Calu3 (cell line): ENCODE data around the gene C5orf58. TPM values are rescaled to one million over a fixed set of nuclear protein-coding genes. Genes with fewer than 3 reads are reported as not detected.
"Not testable (repeated sequence)": the region's sequence is repeated elsewhere in the genome, so short reads cannot be mapped to it uniquely, and the experiment has no call there.

Experiments used
- BruUV-seq: library from RNA; stranded (reverse); fragments of 400-500 nt; replicated peaks from 2 replicates; lab custom pipeline; 2021; lab: Mats Ljungman, UMichigan
- CTCF ChIA-PET: fragments of 300-600 bp; sonication (Branson Sonifier 250); formaldehyde crosslinking; loops from one replicate; lab custom pipeline; 2022; ENCODE audit warnings: antibody characterized with exemption; lab: Charles Lee
- DNase-seq: peaks from one replicate; pipeline ENCODE4 v3.0.0; 2022
- H3K27ac Mint-ChIP-seq: one replicate; pipeline ENCODE4 v1.8.0; 2022; ENCODE audit warnings: mixed read lengths; ENCODE audit not compliant: unreplicated experiment
- H3K27me3 Mint-ChIP-seq: one replicate; pipeline ENCODE4 v1.8.0; 2022; ENCODE audit warnings: mixed read lengths; ENCODE audit not compliant: unreplicated experiment
- H3K36me3 Mint-ChIP-seq: one replicate; pipeline ENCODE4 v1.8.0; 2022; ENCODE audit warnings: mild to moderate bottlenecking, moderate library complexity, mixed read lengths; ENCODE audit not compliant: insufficient read depth, unreplicated experiment
- H3K4me1 Mint-ChIP-seq: one replicate; pipeline ENCODE4 v1.8.0; 2022; ENCODE audit warnings: mild to moderate bottlenecking, low read depth, mixed read lengths; ENCODE audit not compliant: unreplicated experiment
- H3K4me3 Mint-ChIP-seq: one replicate; pipeline ENCODE4 v1.8.0; 2022; ENCODE audit warnings: mild to moderate bottlenecking, low read depth, moderate library complexity, mixed read lengths; ENCODE audit not compliant: unreplicated experiment
- H3K9me3 Mint-ChIP-seq: one replicate; pipeline ENCODE4 v1.8.0; 2022; ENCODE audit warnings: low read depth, mixed read lengths; ENCODE audit not compliant: unreplicated experiment
- intact Hi-C: fragments of 100-400 bp; cut with micrococcal nuclease; formaldehyde crosslinking; loops from one replicate; pipeline ENCODE4 v1.10.0; 2022; ENCODE audit not compliant: unreplicated experiment
- total RNA-seq: library from RNA; stranded (reverse); gene quantifications from 2 replicates; pipeline ENCODE4 v1.2.3, GENCODE V29; 2022
- TF ChIP-seq, protein P1 (sequence below): fragments of 200-600 bp; IDR thresholded peaks from one replicate; pipeline ENCODE4 v1.8.0; 2022; ENCODE audit warnings: antibody characterized with exemption; ENCODE audit not compliant: unreplicated experiment

The C5orf58 gene
- total RNA-seq, 1 experiment from 2014 or later = not detected

DNA sequence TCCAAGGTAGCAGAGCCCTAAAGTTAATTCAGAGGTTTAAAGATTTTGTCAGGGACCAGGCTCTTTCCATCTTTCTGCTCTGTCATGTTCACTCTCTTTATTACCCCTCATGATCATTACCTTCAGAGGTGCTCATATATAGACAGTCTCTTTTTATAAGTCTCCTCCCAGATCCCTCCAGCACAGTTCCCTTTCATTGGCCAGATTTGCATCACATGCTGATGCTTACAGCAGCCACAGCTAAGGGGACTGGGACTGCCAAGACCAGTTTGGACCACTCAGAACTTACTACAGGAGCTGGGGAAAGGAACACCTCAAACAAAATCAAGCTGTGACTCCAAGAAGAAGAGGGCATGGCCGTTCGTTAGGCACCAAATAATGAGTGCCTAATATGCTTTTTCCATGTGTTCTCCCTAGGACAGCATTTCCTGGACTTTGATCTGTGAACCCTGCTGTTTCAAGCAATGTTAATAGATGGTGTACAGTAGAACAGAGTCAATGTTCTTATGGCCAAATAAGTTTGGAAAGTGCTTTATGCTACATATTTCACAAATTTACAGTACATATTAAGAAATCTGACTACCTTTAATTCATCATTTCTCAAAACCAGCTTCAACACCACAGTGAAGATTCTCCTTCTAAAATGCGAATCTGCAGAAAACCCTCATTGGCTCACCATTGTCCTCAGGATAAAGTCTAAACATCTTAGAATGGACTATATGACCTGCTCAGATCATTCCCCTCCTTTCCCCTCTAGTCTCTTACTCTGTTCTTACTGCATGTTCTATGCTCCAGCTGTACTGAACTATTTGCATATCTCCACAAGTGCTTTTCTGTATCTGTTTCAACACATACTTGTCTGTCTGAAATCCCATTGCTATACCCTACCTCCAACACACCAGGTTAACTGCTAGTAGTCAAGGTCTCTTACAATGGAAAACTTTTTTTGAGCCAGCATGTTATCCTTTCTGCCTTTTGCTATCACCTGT, 3.4 kb downstream of the C5orf58 start:
- Mint-ChIP-seq H3K27me3 (peaks cover 36% of the 10 kb centered on the region), H3K4me1 (no peaks in the 10 kb centered on the region), H3K4me3 (no peak overlapping the region), H3K9me3 (no peaks in the 10 kb centered on the region), H3K36me3 (no peaks in the 10 kb centered on the region), H3K27ac (no peak overlapping the region)
- intact Hi-C loops = loop anchor here (1.0 kb wide), 1 partner anchor 11 kb away; no protein-coding TSS in a partner anchor
- no TSS peak for BruUV-seq
- CTCF ChIA-PET = no interaction called here
- no peak for DNase-seq
- TF ChIP-seq, protein P1, sequence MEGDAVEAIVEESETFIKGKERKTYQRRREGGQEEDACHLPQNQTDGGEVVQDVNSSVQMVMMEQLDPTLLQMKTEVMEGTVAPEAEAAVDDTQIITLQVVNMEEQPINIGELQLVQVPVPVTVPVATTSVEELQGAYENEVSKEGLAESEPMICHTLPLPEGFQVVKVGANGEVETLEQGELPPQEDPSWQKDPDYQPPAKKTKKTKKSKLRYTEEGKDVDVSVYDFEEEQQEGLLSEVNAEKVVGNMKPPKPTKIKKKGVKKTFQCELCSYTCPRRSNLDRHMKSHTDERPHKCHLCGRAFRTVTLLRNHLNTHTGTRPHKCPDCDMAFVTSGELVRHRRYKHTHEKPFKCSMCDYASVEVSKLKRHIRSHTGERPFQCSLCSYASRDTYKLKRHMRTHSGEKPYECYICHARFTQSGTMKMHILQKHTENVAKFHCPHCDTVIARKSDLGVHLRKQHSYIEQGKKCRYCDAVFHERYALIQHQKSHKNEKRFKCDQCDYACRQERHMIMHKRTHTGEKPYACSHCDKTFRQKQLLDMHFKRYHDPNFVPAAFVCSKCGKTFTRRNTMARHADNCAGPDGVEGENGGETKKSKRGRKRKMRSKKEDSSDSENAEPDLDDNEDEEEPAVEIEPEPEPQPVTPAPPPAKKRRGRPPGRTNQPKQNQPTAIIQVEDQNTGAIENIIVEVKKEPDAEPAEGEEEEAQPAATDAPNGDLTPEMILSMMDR = no peak

DNA sequence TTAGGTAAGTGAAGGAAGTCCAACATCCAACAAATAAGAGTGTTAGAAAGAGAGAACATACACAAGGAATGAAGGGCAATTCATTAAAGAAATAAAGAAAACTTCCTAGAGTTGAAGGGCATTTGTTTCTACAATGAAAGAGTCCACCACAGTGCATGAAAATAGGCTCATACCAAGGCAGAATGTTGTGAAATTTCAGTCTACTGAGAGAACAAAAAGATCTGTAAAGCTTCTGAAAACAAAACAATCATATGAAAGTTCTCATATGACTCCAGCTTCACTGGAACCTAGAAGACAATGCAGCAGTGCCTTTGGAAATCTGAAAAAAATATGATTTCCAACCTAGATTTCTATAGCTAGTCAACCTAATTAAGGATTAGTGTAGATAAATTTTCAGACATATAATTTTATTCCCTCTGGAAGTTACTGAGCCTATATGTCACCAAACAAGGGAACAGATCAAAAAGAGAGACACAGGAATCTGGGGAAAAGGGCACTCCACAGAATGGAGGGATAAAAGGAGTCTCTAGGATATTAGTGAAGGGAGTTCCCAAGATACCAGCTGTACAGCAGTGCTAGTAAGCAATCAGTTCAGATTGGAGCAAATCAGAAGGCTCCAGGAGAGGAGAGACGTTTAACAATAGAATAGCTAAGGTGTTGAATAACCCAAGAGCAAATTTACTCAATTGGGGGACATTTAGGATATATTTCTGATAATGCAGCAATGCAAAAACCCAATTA, 5.8 kb downstream of the C5orf58 start:
- no peaks in the 10 kb centered on the region for H3K9me3 Mint-ChIP-seq
- H3K27me3 Mint-ChIP-seq = peaks cover 36% of the 10 kb centered on the region
- CTCF ChIA-PET = interaction anchor here (1.0 kb wide), 1 partner anchor 13 kb away, joined by 3 read pairs; no protein-coding TSS in a partner anchor
- intact Hi-C loops = no loop called here
- TF ChIP-seq, protein P1 = no peak
- no peak for DNase-seq
- no peaks in the 10 kb centered on the region for H3K4me1 Mint-ChIP-seq
- BruUV-seq = no TSS peak
- H3K36me3 Mint-ChIP-seq = no peaks in the 10 kb centered on the region
- no peak overlapping the region for H3K4me3 Mint-ChIP-seq
- H3K27ac Mint-ChIP-seq = no peak overlapping the region

DNA sequence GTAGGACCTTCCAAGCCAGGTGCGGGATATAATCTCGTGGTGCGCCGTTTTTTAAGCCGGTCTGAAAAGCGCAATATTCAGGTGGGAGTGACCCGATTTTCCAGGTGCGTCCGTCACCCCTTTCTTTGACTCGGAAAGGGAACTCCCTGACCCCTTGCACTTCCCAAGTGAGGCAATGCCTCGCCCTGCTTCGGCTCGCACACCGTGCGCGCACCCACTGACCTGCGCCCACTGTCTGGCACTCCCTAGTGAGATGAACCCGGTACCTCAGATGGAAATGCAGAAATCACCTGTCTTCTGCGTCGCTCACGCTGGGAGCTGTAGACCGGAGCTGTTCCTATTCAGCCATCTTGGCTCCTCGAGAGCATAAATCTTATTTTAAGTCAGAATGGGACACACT, 12.7 kb downstream of the C5orf58 start:
- H3K27ac Mint-ChIP-seq, BruUV-seq, H3K4me3 Mint-ChIP-seq, intact Hi-C loops, CTCF ChIA-PET, H3K36me3 Mint-ChIP-seq, H3K9me3 Mint-ChIP-seq, DNase-seq: not testable (repeated sequence)
- H3K4me1 Mint-ChIP-seq = peaks cover 22% of the 10 kb centered on the region
- H3K27me3 Mint-ChIP-seq = peaks cover 19% of the 10 kb centered on the region

DNA sequence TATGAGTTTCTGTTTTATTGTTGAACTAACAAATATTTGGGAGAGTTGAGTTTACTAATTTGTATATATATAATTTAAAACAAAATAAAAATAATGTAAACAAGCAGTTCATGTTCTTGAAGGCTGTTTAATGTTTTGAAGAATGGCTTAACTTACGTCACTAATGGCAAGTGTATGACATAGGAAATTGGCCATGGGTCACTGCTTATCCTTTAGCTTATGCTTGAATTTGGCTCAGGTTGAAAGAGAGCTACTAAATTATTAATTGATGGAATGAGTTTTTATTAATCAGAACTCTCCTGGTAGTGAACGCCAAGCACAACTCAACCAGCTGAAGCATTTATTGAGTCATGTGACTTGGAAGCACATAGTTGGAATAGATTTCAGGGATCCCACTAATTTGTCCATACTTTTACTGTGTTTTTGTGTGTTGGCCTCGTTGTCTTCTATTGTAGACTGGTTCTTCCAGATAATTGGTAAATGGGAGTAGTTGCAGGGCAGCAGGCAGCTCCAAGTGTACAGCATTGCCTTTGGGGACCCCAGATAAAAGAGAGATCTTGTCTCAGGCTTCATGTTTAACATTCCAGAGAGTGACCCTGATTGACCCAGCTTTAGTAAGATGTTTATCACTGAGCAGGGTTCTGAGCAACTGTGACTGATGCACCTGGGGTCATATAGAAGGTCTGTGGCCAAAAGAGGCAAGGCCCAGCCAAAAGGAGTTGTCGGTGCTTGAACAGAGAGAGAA, 13.5 kb downstream of the C5orf58 start:
- H3K9me3 Mint-ChIP-seq = no peaks in the 10 kb centered on the region
- BruUV-seq = no TSS peak
- H3K27ac Mint-ChIP-seq = no peak overlapping the region
- peaks cover 27% of the 10 kb centered on the region for H3K4me1 Mint-ChIP-seq
- DNase-seq = no peak
- intact Hi-C loops = no loop called here
- H3K27me3 Mint-ChIP-seq = peaks cover 19% of the 10 kb centered on the region
- TF ChIP-seq, protein P1 = no peak
- no peak overlapping the region for H3K4me3 Mint-ChIP-seq
- no peaks in the 10 kb centered on the region for H3K36me3 Mint-ChIP-seq
- CTCF ChIA-PET = no interaction called here
